ENCODE measurements around the gene SYT17.

- TF ChIP-seq, protein P1, sequence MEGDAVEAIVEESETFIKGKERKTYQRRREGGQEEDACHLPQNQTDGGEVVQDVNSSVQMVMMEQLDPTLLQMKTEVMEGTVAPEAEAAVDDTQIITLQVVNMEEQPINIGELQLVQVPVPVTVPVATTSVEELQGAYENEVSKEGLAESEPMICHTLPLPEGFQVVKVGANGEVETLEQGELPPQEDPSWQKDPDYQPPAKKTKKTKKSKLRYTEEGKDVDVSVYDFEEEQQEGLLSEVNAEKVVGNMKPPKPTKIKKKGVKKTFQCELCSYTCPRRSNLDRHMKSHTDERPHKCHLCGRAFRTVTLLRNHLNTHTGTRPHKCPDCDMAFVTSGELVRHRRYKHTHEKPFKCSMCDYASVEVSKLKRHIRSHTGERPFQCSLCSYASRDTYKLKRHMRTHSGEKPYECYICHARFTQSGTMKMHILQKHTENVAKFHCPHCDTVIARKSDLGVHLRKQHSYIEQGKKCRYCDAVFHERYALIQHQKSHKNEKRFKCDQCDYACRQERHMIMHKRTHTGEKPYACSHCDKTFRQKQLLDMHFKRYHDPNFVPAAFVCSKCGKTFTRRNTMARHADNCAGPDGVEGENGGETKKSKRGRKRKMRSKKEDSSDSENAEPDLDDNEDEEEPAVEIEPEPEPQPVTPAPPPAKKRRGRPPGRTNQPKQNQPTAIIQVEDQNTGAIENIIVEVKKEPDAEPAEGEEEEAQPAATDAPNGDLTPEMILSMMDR (IDR thresholded peaks at IDR 0.05) = no peak
- TF ChIP-seq PBX3 (IDR thresholded peaks at IDR 0.05) (no peak), TP53 (CRISPR knock-in tag; IDR thresholded peaks at IDR 0.05) (no peak), POLR2A (IDR thresholded peaks at IDR 0.05; ENCODE audit: low read length) (no peak), REST (IDR thresholded peaks at IDR 0.05) (no peak), RFX5 (IDR thresholded peaks at IDR 0.05) (no peak), HDAC2 (IDR thresholded peaks at IDR 0.05) (no peak), CHD4 (IDR thresholded peaks at IDR 0.05; ENCODE audit: borderline replicate concordance) (no peak), EHMT2 (IDR thresholded peaks at IDR 0.05; ENCODE audit: low read depth) (no peak), EP300 (IDR thresholded peaks at IDR 0.05) (no peak), MYC (IDR thresholded peaks at IDR 0.05; ENCODE audit: borderline replicate concordance, low read length) (no peak), SMC3 (IDR thresholded peaks at IDR 0.05) (no peak)
- TF ChIP-seq, protein P2, sequence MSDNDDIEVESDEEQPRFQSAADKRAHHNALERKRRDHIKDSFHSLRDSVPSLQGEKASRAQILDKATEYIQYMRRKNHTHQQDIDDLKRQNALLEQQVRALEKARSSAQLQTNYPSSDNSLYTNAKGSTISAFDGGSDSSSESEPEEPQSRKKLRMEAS (IDR thresholded peaks at IDR 0.05) = no peak
Measured at GRCh38 chr16:19278403-19278802, 110.4 kb downstream of the SYT17 start.

All from A549 (cell line).